ENCODE measurements around the gene SH2D7. TPM values are rescaled to one million over a fixed set of nuclear protein-coding genes. Genes with fewer than 3 reads are reported as not detected.

Gene SH2D7
- total RNA-seq, 2 donors from 2014 or later, result not detected

GRCh38 chr15:78130466-78131294 lies 38.3 kb downstream of the SH2D7 start:
- ATAC-seq (peak; percentile 63), DNase-seq (no peak)
- Mint-ChIP-seq H3K4me1 (peaks cover 19% of the 10 kb centered on the region), H3K4me3 (peak overlapping the region; percentile 90), H3K36me3 (ENCODE audit: low read depth) (no peaks in the 10 kb centered on the region), H3K27ac (peak overlapping the region; percentile 89), H3K27me3 (no peaks in the 10 kb centered on the region)
- no peaks in the 10 kb centered on the region for H3K9me3 ChIP-seq (ENCODE audit: control insufficient read depth, low read length, poor library complexity, severe bottlenecking)

DNA sequence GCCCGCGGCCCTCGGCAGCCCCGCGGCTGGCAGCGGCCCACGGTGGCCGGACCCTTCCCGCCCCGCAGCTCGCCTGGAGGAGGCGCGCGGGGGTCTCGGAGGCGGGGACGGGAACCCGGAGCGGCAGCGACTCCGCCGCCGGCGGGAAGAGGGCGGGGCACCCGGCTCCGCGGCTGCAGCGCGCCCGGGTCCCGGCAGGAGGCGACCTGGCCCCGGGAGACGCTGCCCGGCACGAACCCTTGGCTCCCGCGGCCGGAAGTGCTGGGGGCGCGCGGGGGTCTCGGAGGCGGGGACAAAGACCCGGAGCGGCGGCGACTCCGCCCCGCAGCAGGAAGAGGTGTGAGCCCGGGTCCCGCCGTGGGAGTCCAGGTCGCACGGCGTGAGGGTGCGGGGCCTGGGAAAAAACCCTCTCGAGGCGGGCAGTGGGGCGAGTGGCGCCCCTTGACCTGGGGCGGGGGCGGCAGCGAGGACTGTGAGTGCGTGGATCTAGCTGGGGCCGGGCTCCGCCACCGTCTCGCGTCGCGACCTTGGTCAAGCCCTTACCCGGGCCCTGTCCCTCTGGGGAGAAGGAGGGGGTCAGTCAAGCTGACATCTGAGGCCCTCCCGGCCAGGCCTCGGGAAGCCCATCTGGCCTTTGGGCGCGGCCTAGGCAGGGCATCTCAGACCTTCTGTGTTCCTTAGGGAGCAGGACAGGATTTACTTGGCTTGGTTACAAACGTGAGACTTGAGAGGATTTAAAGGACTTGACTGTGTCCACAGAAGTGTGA lies 39.1 kb downstream of the SH2D7 start, which contains the start of gene CIB2:
Gene CIB2 (minus strand): TSS at position 151 of the 767 bp plus-strand sequence. CDS start 230 bp downstream, outside the sequence.
- Mint-ChIP-seq H3K36me3 (ENCODE audit: low read depth) (no peaks in the 10 kb centered on the region), H3K4me3 (peak within 1 kb of the TSS; percentile 90), H3K4me1 (peaks cover 23% of the 10 kb centered on the region), H3K27me3 (no peaks in the 10 kb centered on the region), H3K27ac (peak within 1 kb of the TSS; percentile 89)
- ATAC-seq (peak; percentile 90), DNase-seq (peak; percentile 63 to 78 (median 77))
- H3K9me3 ChIP-seq (ENCODE audit: control insufficient read depth, low read length, poor library complexity, severe bottlenecking), result no peaks in the 10 kb centered on the region

DNA sequence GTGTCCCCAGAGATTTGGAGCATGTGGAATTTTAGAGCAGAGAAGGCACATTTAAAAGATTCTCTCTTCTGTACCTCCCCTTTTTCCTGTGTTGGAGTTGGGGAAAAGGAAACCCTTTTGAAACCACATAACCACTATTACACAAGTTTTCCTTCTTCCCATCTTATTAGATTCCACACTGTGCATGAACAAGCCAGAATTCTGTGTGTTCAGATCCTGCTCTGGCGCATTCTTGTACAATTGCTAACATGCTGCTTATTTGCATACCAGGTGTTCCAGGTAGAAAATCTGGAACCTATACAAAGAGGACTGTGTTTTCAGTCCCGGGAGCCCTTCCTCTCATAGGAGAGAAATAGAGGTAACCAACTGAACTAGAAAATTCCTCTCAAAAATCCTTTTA lies 41.4 kb downstream of the SH2D7 start:
- DNase-seq (no peak), ATAC-seq (no peak)
- Mint-ChIP-seq H3K36me3 (ENCODE audit: low read depth) (no peaks in the 10 kb centered on the region), H3K4me1 (peaks cover 23% of the 10 kb centered on the region), H3K27me3 (no peaks in the 10 kb centered on the region), H3K27ac (peak overlapping the region; percentile 29), H3K4me3 (no peak overlapping the region)
- no peaks in the 10 kb centered on the region for H3K9me3 ChIP-seq (ENCODE audit: control insufficient read depth, low read length, poor library complexity, severe bottlenecking)

GRCh38 chr15:78139578-78139977 lies 47.2 kb downstream of the SH2D7 start:
- peaks cover 6% of the 10 kb centered on the region for H3K4me1 Mint-ChIP-seq
- no peaks in the 10 kb centered on the region for H3K27me3 Mint-ChIP-seq
- ATAC-seq (no peak), DNase-seq (no peak)
- H3K9me3 ChIP-seq (ENCODE audit: control insufficient read depth, low read length, poor library complexity, severe bottlenecking), result no peaks in the 10 kb centered on the region
- no peak overlapping the region for H3K4me3 Mint-ChIP-seq
- peaks cover 2% of the 10 kb centered on the region for H3K36me3 Mint-ChIP-seq (ENCODE audit: low read depth)
- H3K27ac Mint-ChIP-seq, result no peak overlapping the region

- no peaks in the 10 kb centered on the region for H3K27me3 Mint-ChIP-seq
- no peak for DNase-seq
- no peak overlapping the region for H3K4me3 Mint-ChIP-seq
- peaks cover 6% of the 10 kb centered on the region for H3K4me1 Mint-ChIP-seq
- H3K36me3 Mint-ChIP-seq (ENCODE audit: low read depth), result peaks cover 2% of the 10 kb centered on the region
- ATAC-seq, result no peak
- H3K27ac Mint-ChIP-seq, result no peak overlapping the region
- no peaks in the 10 kb centered on the region for H3K9me3 ChIP-seq (ENCODE audit: control insufficient read depth, low read length, poor library complexity, severe bottlenecking)
These were observed 47.9 kb downstream of the SH2D7 start for GRCh38 chr15:78140292-78140691.

- H3K36me3 Mint-ChIP-seq (ENCODE audit: low read depth), result peaks cover 2% of the 10 kb centered on the region
- no peak overlapping the region for H3K27ac Mint-ChIP-seq
- DNase-seq, result no peak
- no peaks in the 10 kb centered on the region for H3K27me3 Mint-ChIP-seq
- peaks cover 4% of the 10 kb centered on the region for H3K4me1 Mint-ChIP-seq
- no peak overlapping the region for H3K4me3 Mint-ChIP-seq
- no peak for ATAC-seq
- H3K9me3 ChIP-seq (ENCODE audit: control insufficient read depth, low read length, poor library complexity, severe bottlenecking), result no peaks in the 10 kb centered on the region
These were observed 50.0 kb downstream of the SH2D7 start for GRCh38 chr15:78142332-78142731.

GRCh38 chr15:78146425-78147154 lies 54.2 kb downstream of the SH2D7 start:
- no peak overlapping the region for H3K4me3 Mint-ChIP-seq
- no peaks in the 10 kb centered on the region for H3K27me3 Mint-ChIP-seq
- peak overlapping the region; percentile 69 for H3K27ac Mint-ChIP-seq
- no peaks in the 10 kb centered on the region for H3K9me3 ChIP-seq (ENCODE audit: control insufficient read depth, low read length, poor library complexity, severe bottlenecking)
- DNase-seq (no peak), ATAC-seq (no peak)
- H3K36me3 Mint-ChIP-seq (ENCODE audit: low read depth), result peaks cover 2% of the 10 kb centered on the region
- H3K4me1 Mint-ChIP-seq, result peaks cover 26% of the 10 kb centered on the region

DNA sequence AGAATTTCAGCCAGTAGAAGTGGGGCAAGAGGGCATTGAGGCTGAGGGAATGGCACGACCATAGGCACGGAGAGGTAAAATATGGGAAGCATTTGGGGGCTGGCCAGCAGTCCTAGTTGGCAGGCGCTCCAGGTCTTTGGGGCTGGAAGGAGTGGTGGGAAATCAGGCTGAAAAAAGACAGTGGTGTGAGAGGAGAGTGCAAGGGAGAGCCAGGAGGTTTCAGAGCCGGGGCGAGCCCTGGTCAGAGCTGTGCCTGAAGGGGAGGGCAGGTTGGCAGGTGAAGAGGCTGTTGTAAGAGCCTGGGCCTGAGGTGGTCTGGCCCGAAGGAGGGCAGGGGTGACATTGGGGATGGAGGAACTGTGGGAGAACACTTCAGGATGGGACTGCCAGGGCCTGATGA lies 55.2 kb downstream of the SH2D7 start:
- no peak for DNase-seq
- peak overlapping the region; percentile 94 for H3K4me3 Mint-ChIP-seq
- H3K27ac Mint-ChIP-seq, result peak overlapping the region; percentile 69
- H3K36me3 Mint-ChIP-seq (ENCODE audit: low read depth), result peaks cover 2% of the 10 kb centered on the region
- no peak for ATAC-seq
- no peaks in the 10 kb centered on the region for H3K27me3 Mint-ChIP-seq
- H3K9me3 ChIP-seq (ENCODE audit: control insufficient read depth, low read length, poor library complexity, severe bottlenecking), result no peaks in the 10 kb centered on the region
- peaks cover 26% of the 10 kb centered on the region for H3K4me1 Mint-ChIP-seq

DNA sequence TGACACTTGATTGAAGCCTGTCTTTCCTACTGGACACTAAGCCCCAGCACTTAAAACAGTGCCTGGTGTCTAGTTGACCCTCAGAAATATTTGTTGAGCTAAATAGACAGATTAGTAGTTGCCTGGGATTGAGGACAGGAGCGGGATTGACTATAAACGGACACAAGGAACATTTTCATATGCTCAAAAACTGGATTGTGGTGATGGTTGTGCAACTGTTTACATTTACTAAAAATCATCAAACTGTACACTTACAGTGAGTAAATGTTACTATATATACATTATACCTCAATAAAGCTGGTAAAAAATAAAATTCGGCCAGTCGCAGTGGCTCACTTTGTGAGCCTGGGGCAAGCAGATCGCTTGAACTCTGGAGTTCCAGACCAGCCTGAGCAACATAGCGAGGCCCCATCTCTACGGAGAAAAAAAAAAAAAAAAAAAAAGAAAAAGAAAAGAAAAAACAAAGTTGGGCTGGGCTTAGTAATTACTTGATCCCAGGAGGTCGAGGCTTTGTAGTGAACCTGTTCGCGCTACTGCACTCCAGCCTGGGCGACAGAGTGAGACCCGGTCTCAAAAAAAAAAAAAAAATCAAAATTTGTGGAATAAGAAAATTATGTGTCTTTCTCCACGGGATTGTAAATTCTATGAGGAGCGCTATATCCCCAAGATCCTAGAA lies 56.2 kb downstream of the SH2D7 start:
- H3K27me3 Mint-ChIP-seq, result no peaks in the 10 kb centered on the region
- ATAC-seq (peak; percentile 6), DNase-seq (no peak)
- H3K4me3 Mint-ChIP-seq, result peak overlapping the region; percentile 94
- H3K36me3 Mint-ChIP-seq (ENCODE audit: low read depth), result no peaks in the 10 kb centered on the region
- no peaks in the 10 kb centered on the region for H3K9me3 ChIP-seq (ENCODE audit: control insufficient read depth, low read length, poor library complexity, severe bottlenecking)
- peak overlapping the region; percentile 95 for H3K27ac Mint-ChIP-seq
- peaks cover 28% of the 10 kb centered on the region for H3K4me1 Mint-ChIP-seq

DNA sequence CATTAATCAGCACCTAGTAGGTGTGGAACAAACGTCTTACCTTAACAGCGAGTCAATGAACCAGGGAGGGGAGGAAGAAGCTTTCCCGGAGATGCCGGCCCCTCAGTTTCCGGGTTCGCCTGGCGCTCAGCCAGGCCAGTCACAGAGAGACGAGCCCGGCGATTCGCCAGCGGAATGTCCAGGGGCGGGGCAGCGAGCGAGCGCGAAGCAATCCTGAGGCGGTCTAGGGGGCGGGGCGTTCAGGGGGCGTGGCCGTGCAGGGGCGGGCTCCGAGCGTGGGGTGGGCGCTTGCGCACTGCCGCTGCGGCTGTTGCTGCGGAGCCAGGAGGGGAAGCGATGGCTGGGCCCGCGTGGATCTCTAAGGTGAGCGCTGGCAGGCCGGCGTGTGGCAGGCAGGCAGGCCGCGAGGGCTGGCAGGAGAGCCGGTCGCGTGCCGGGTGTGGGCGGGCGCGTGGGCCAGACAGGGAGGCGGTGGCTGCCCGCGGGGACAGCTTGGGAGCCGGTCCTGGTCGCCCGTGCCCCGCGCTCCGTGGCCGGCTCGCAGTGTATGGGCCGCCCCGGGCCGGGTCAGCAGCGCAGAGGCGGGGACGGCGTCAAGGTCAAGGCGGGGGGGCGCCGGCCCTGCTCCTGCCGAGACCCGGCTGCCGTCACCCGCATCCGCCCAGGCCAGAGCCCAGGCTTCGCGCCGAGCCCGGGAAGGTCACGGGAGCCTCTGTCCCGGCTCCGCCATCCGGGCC lies 56.9 kb downstream of the SH2D7 start, which contains the start of gene IDH3A:
Gene IDH3A (plus strand): TSS at position 295 of the 737 bp plus-strand sequence. CDS start 42 bp downstream, at position 337.
- Mint-ChIP-seq H3K4me1 (peaks cover 28% of the 10 kb centered on the region), H3K36me3 (ENCODE audit: low read depth) (no peaks in the 10 kb centered on the region), H3K27ac (peak within 1 kb of the TSS; percentile 95), H3K27me3 (no peaks in the 10 kb centered on the region), H3K4me3 (peak within 1 kb of the TSS; percentile 94)
- ATAC-seq (peak; percentile 97), DNase-seq (peak; percentile 100)
- H3K9me3 ChIP-seq (ENCODE audit: control insufficient read depth, low read length, poor library complexity, severe bottlenecking), result no peaks in the 10 kb centered on the region

DNA sequence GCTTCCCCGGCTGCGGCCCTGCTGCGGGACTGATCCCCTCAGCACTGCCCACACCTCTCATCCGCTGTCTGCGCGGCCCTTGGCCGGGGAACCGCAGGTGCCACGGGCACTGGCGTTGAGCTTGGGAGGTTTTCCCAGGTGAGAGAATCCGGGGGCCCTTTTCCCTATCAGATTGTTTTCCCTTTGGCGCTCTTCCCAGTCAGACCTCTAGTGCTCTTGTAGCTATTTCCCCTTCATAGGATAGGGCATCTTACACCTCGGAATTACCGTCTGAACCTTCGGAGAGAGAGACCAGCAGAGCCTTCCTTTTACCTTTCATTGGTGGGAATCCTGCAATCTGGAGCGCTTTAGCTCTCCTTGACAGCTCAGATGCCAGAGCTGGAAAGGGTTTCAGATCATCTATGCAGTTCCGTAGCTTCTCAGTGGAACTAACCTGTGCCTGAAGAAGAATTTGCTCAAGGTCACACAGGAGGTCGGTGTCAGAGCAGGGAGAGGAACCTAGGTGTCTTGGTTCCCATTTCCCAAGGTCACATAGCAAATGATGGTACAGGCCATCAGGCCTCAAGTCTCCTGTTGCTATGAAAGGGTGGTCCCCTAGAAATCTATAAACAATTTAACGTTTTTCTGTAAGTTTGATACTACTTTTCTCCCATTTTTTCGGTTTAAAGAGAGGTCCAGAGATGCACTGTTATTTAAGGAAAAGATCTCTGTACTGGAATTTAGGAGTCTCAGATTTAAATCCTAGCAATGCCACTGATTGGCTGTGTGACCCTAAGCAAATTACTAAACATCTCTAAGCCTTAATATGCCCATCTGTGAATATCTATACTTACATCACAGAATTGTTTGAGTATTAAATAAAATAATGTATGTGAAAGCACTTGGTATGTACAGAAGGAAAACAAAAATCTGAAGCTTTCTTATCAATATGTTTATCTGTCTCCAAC lies 57.7 kb downstream of the SH2D7 start:
- peaks cover 28% of the 10 kb centered on the region for H3K4me1 Mint-ChIP-seq
- H3K9me3 ChIP-seq (ENCODE audit: control insufficient read depth, low read length, poor library complexity, severe bottlenecking), result no peaks in the 10 kb centered on the region
- DNase-seq (no peak), ATAC-seq (no peak)
- no peaks in the 10 kb centered on the region for H3K27me3 Mint-ChIP-seq
- no peaks in the 10 kb centered on the region for H3K36me3 Mint-ChIP-seq (ENCODE audit: low read depth)
- H3K27ac Mint-ChIP-seq, result peak overlapping the region; percentile 82
- peak overlapping the region; percentile 94 for H3K4me3 Mint-ChIP-seq
